Forelimb muscle (tissue), 1 donor: ENCODE measurements around the gene BORCS6. TPM values are rescaled to one million over a fixed set of nuclear protein-coding genes. Genes with fewer than 3 reads are reported as not detected.

Source experiments
- DNase-seq: peaks from one replicate; pipeline ENCODE4 v3.0.0-alpha.2; 2013; ENCODE audit warnings: low read depth
- polyA plus RNA-seq: library from polyadenylated mRNA; unstranded; fragments of 120-200 nt; gene quantifications from one replicate; pipeline ENCODE4 v1.2.1, GENCODE V29; 2013; ENCODE audit not compliant: insufficient read length

The BORCS6 gene
- polyA plus RNA-seq, 1 donor = 4.9 TPM

GRCh38 chr17:8142158-8142886 is 47.7 kb downstream of the BORCS6 start:
- DNase-seq = no peak

- no peak for DNase-seq
Observed at GRCh38 chr17:8141741-8142140, 48.2 kb downstream of the BORCS6 start.

- no peak for DNase-seq
Observed at GRCh38 chr17:8141045-8141444, 48.9 kb downstream of the BORCS6 start.

- no peak for DNase-seq
Observed at GRCh38 chr17:8140065-8141029, 49.6 kb downstream of the BORCS6 start.

- peak; percentile 95 for DNase-seq
Observed at GRCh38 chr17:8138672-8139371, 51.2 kb downstream of the BORCS6 start.

GRCh38 chr17:8138374-8138671 is 51.7 kb downstream of the BORCS6 start:
- DNase-seq = no peak

Other genes with a start within 250 kb of the BORCS6 start
- not detected for gene GUCY2D, start 187.6 kb downstream of the BORCS6 start, polyA plus RNA-seq
- gene ALOX15B, start 151.1 kb downstream of the BORCS6 start, polyA plus RNA-seq = 0.59 TPM
- gene ALOX12B, start 102.5 kb downstream of the BORCS6 start, polyA plus RNA-seq = not detected
- gene ALOXE3, start 71.7 kb downstream of the BORCS6 start, polyA plus RNA-seq = not detected
- gene HES7, start 66.1 kb downstream of the BORCS6 start, polyA plus RNA-seq = 0.08 TPM
- gene PER1, start 37.8 kb downstream of the BORCS6 start, polyA plus RNA-seq = 59.2 TPM
- gene VAMP2, start 27.2 kb downstream of the BORCS6 start, polyA plus RNA-seq = 61.9 TPM
- 5.7 TPM for gene TMEM107, start 13.8 kb downstream of the BORCS6 start, polyA plus RNA-seq
- gene AURKB, start 20.4 kb upstream of the BORCS6 start, polyA plus RNA-seq = 12.9 TPM
- gene CTC1, start 57.9 kb upstream of the BORCS6 start, polyA plus RNA-seq = 10.9 TPM
- gene PFAS, start 59.1 kb upstream of the BORCS6 start, polyA plus RNA-seq = 20.8 TPM
- 18.8 TPM for gene RANGRF, start 98.5 kb upstream of the BORCS6 start, polyA plus RNA-seq
- gene SLC25A35, start 105.2 kb upstream of the BORCS6 start, polyA plus RNA-seq = 1.6 TPM
- gene ARHGEF15, start 120.1 kb upstream of the BORCS6 start, polyA plus RNA-seq = 12.4 TPM
- gene ODF4, start 149.7 kb upstream of the BORCS6 start, polyA plus RNA-seq = not detected
- 3,446 TPM for gene RPL26, start 193.0 kb upstream of the BORCS6 start, polyA plus RNA-seq
- gene RNF222, start 207.6 kb upstream of the BORCS6 start, polyA plus RNA-seq = not detected
- gene NDEL1, start 245.7 kb upstream of the BORCS6 start, polyA plus RNA-seq = 46.5 TPM